Astrocyte of the spinal cord (primary cell): ENCODE results near the gene NCOA1.

Experiments
- DNase-seq: peaks from one replicate; pipeline ENCODE4 v3.0.0; 2011; ENCODE audit warnings: low read depth, low spot score
- H3K4me3 ChIP-seq: 2 replicates; pipeline ENCODE4 v1.5.1; 2011; ENCODE audit warnings: low read depth, mild to moderate bottlenecking, low read length, moderate library complexity
- CTCF ChIP-seq: IDR thresholded peaks from 2 replicates; pipeline ENCODE4 v1.5.1; 2012; ENCODE audit warnings: low read depth, mild to moderate bottlenecking, low read length, inconsistent platforms
- in situ Hi-C: cut with HindIII; loops from 2 replicates; pipeline ENCODE4 v1.10.0; 2017; ENCODE audit warnings: low sequenced_read_pairs

Gene NCOA1

GRCh38 chr2:24617424-24617823, 126.4 kb downstream of the NCOA1 start:
- no peak overlapping the region for H3K4me3 ChIP-seq
- no peak for TF ChIP-seq CTCF
- DNase-seq: no peak
- in situ Hi-C loops: no loop called here

- DNase-seq: no peak
- in situ Hi-C loops: no loop called here
- H3K4me3 ChIP-seq: no peak overlapping the region
- no peak for TF ChIP-seq CTCF
These were observed 127.1 kb downstream of the NCOA1 start for GRCh38 chr2:24618144-24618543.

- H3K4me3 ChIP-seq: no peak overlapping the region
- TF ChIP-seq CTCF: no peak
- in situ Hi-C loops: no loop called here
- no peak for DNase-seq
These were observed 127.6 kb downstream of the NCOA1 start for GRCh38 chr2:24618680-24619079.

GRCh38 chr2:24620936-24621335, 129.9 kb downstream of the NCOA1 start:
- in situ Hi-C loops: no loop called here
- DNase-seq: no peak
- TF ChIP-seq CTCF: no peak
- no peak overlapping the region for H3K4me3 ChIP-seq

- TF ChIP-seq CTCF: no peak
- DNase-seq: no peak
- in situ Hi-C loops: no loop called here
- no peak overlapping the region for H3K4me3 ChIP-seq
These were observed 130.9 kb downstream of the NCOA1 start for GRCh38 chr2:24621779-24622538.

GRCh38 chr2:24623535-24623934, 132.5 kb downstream of the NCOA1 start:
- TF ChIP-seq CTCF: no peak
- H3K4me3 ChIP-seq: no peak overlapping the region
- DNase-seq: no peak
- in situ Hi-C loops: no loop called here
